ENCODE results near the gene AKAP6.
"Not testable (repeated sequence)": the region's sequence is repeated elsewhere in the genome, so short reads cannot be mapped to it uniquely, and the experiment has no call there.

Gene AKAP6

GRCh38 chr14:32443890-32444661, 115.0 kb downstream of the AKAP6 start:
- no peak overlapping the region for H3K4me3 ChIP-seq (ENCODE audit: low read length)
- TF ChIP-seq ZNF274 (IDR thresholded peaks at IDR 0.05; ENCODE audit: low read depth, low read length): no peak

DNA sequence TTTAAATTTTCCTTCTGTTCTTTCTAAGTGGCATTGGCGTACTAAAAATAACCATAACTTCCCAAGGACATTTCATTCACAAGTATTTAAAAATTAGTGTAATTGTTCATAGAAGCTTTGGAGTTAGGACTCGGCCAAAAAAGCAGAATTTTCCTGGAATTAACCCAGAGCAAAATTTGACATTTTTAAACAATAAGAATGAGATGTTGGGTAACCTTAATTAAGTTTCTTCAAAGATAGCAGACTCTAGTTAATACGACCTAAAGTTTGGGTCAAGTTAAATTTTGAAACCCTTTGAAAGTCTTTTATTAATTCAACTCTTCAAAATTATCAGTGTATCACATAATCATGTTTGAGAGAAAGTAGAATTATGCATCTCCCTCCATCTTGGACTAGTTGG, 118.3 kb downstream of the AKAP6 start:
- no peak for TF ChIP-seq ZNF274 (IDR thresholded peaks at IDR 0.05; ENCODE audit: low read depth, low read length)
- no peak overlapping the region for H3K4me3 ChIP-seq (ENCODE audit: low read length)

- no peak overlapping the region for H3K4me3 ChIP-seq (ENCODE audit: low read length)
- TF ChIP-seq ZNF274 (IDR thresholded peaks at IDR 0.05; ENCODE audit: low read depth, low read length): no peak
Measured at GRCh38 chr14:32449648-32450047, 120.5 kb downstream of the AKAP6 start.

- no peak overlapping the region for H3K4me3 ChIP-seq (ENCODE audit: low read length)
- no peak for TF ChIP-seq ZNF274 (IDR thresholded peaks at IDR 0.05; ENCODE audit: low read depth, low read length)
Measured at GRCh38 chr14:32450919-32451675, 122.0 kb downstream of the AKAP6 start.

- H3K4me3 ChIP-seq (ENCODE audit: low read length): no peak overlapping the region
- no peak for TF ChIP-seq ZNF274 (IDR thresholded peaks at IDR 0.05; ENCODE audit: low read depth, low read length)
Measured at GRCh38 chr14:32453857-32454810, 125.0 kb downstream of the AKAP6 start.

GRCh38 chr14:32457213-32457920, 128.3 kb downstream of the AKAP6 start:
- no peak overlapping the region for H3K4me3 ChIP-seq (ENCODE audit: low read length)
- no peak for TF ChIP-seq ZNF274 (IDR thresholded peaks at IDR 0.05; ENCODE audit: low read depth, low read length)

GRCh38 chr14:32458720-32459119, 129.6 kb downstream of the AKAP6 start:
- no peak overlapping the region for H3K4me3 ChIP-seq (ENCODE audit: low read length)
- TF ChIP-seq ZNF274 (IDR thresholded peaks at IDR 0.05; ENCODE audit: low read depth, low read length): no peak

- no peak overlapping the region for H3K4me3 ChIP-seq (ENCODE audit: low read length)
- TF ChIP-seq ZNF274 (IDR thresholded peaks at IDR 0.05; ENCODE audit: low read depth, low read length): no peak
Measured at GRCh38 chr14:32460267-32460666, 131.2 kb downstream of the AKAP6 start.

DNA sequence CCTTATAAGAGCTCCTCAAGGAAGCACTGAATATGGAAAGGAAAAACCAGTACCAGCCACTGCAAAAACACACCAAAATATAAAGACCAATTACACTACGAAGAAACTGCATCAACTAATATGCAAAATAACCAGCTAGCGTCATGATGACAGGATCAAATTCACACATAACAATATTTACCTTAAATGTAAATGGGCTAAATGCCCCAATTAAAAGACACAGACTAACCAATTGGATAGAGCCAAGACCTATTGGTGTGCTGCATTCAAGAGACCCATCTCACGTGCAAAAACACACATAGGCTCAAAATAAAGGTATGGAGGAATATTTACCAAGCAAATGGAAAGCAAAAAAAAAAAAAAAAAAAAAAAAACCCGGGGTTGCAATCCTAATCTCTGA, 133.5 kb downstream of the AKAP6 start:
- not testable (repeated sequence) for H3K4me3 ChIP-seq (ENCODE audit: low read length)

GRCh38 chr14:32468955-32469354, 139.9 kb downstream of the AKAP6 start:
- TF ChIP-seq ZNF274 (IDR thresholded peaks at IDR 0.05; ENCODE audit: low read depth, low read length): no peak
- no peak overlapping the region for H3K4me3 ChIP-seq (ENCODE audit: low read length)

DNA sequence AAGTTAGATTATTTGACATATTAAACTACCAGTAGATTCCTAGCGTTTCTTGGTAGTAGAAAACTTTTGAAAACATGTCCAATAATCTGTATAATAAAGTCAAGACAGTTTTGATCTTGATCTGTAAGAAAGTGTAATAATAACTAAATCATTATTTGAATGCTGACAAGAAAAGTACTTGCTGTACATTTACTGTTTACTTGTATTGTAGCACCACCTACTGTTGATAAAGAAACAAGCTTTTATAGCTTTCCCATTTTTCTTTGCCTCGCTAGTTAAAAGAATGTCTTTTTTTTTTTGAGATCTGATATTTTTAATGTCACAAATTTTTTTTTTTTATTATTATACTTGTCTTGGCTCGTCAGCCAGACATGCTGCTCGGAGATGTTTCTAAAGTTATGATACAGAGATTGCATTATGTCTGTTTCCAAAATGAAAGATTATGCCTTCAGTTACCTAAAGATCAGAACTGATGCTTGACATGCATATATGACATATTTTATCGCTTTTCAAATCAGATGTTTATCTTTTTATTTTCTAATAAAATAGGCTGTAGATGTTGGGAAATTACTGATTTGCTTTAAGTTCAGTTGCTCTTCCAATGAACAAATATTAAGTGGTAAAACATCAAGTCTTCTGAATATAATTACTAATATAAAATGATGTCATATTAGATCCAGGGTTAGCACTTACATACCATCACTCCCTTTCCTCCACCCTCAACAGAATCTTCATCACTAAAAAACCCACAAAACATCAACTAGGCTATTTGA, 140.5 kb downstream of the AKAP6 start:
- H3K4me3 ChIP-seq (ENCODE audit: low read length): no peak overlapping the region
- no peak for TF ChIP-seq ZNF274 (IDR thresholded peaks at IDR 0.05; ENCODE audit: low read depth, low read length)

- TF ChIP-seq ZNF274 (IDR thresholded peaks at IDR 0.05; ENCODE audit: low read depth, low read length): no peak
Measured at GRCh38 chr14:32470161-32470715, 141.1 kb downstream of the AKAP6 start.

GRCh38 chr14:32471181-32471580, 142.1 kb downstream of the AKAP6 start:
- no peak for TF ChIP-seq ZNF274 (IDR thresholded peaks at IDR 0.05; ENCODE audit: low read depth, low read length)
- no peak overlapping the region for H3K4me3 ChIP-seq (ENCODE audit: low read length)

More at GRCh38 chr14:32470161-32470715, 141.1 kb downstream of the AKAP6 start:
- H3K4me3 ChIP-seq (ENCODE audit: low read length): no peak overlapping the region
